ENCODE results near the gene DGKG.

DNA sequence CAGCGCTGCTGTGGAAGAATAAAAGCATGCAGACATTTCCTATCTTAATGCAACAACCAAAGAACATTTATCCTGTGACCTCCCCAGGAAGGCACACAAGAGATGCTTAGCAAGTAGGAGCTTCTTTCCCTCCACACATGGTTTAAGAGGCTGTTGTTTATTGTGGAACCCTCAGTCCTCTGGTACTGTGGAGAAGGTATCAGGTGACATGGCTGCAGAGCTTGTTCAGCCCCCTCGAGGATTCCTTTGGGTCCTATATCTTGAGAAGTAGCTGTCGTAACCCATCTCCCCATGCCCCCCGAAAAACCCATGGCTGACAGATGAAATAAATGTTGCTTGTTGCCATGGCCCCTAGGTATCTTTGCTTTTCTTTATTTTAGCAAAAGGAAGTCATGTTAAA lies 232.8 kb downstream of the DGKG start:
- TF ChIP-seq, protein P1, sequence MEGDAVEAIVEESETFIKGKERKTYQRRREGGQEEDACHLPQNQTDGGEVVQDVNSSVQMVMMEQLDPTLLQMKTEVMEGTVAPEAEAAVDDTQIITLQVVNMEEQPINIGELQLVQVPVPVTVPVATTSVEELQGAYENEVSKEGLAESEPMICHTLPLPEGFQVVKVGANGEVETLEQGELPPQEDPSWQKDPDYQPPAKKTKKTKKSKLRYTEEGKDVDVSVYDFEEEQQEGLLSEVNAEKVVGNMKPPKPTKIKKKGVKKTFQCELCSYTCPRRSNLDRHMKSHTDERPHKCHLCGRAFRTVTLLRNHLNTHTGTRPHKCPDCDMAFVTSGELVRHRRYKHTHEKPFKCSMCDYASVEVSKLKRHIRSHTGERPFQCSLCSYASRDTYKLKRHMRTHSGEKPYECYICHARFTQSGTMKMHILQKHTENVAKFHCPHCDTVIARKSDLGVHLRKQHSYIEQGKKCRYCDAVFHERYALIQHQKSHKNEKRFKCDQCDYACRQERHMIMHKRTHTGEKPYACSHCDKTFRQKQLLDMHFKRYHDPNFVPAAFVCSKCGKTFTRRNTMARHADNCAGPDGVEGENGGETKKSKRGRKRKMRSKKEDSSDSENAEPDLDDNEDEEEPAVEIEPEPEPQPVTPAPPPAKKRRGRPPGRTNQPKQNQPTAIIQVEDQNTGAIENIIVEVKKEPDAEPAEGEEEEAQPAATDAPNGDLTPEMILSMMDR (conservative IDR thresholded peaks at IDR 0.05; ENCODE audit: low read depth, low read length) = no peak
- no peak for TF ChIP-seq EZH2 (IDR thresholded peaks at IDR 0.05; ENCODE audit: borderline replicate concordance, low read depth, low read length, poor library complexity, severe bottlenecking)

Measured in A673 (cell line).